Neural cell (in vitro differentiated cells): ENCODE data around the gene PDE9A.

Source experiments
- CTCF ChIP-seq: fragments of 450-650 bp; IDR thresholded peaks from 2 replicates; pipeline ENCODE4 v1.5.1; 2014; ENCODE audit warnings: antibody characterized with exemption, mild to moderate bottlenecking, moderate library complexity; ENCODE audit not compliant: poor library complexity, severe bottlenecking
- EZH2 ChIP-seq: fragments of 200-600, 300-800 bp; shearing (Covaris generic), sonication (generic); IDR thresholded peaks from 2 replicates; pipeline ENCODE4 v1.6.1; 2014; ENCODE audit warnings: antibody characterized with exemption, low read length, borderline replicate concordance, mild to moderate bottlenecking; ENCODE audit not compliant: insufficient read depth, poor library complexity, severe bottlenecking

- no peak for TF ChIP-seq CTCF
- TF ChIP-seq EZH2, result no peak
Observed at GRCh38 chr21:42740405-42740909, 87.0 kb downstream of the PDE9A start.
